Suprapubic skin (tissue), 4 donors: ENCODE results near the gene SDS. TPM values are rescaled to one million over a fixed set of nuclear protein-coding genes. Genes with fewer than 3 reads are reported as not detected.

Experiments used
- DNase-seq, 2 donors: peaks; one replicate each; pipeline ENCODE4 v3.0.0-alpha.2; 2019; ENCODE audit warnings: low spot score in 2 of 2
- H3K27ac ChIP-seq: fragments of 200-600 bp; sonication (generic); one replicate; pipeline ENCODE4 v1.5.1; 2019
- H3K27me3 ChIP-seq: fragments of 200-600 bp; sonication (generic); one replicate; pipeline ENCODE4 v1.5.1; 2019
- H3K36me3 ChIP-seq: fragments of 200-600 bp; sonication (generic); one replicate; pipeline ENCODE4 v1.5.1; 2019
- H3K4me1 ChIP-seq: fragments of 200-600 bp; sonication (generic); one replicate; pipeline ENCODE4 v1.5.1; 2019
- H3K4me3 ChIP-seq: fragments of 200-600 bp; sonication (generic); one replicate; pipeline ENCODE4 v1.5.1; 2019; ENCODE audit warnings: mild to moderate bottlenecking
- H3K9me3 ChIP-seq: fragments of 200-600 bp; sonication (generic); one replicate; pipeline ENCODE4 v1.5.1; 2019
- EP300 ChIP-seq: sonication (generic); formaldehyde crosslinking; IDR thresholded peaks from one replicate; pipeline ENCODE4 v1.6.1; 2017; ENCODE audit warnings: antibody characterized with exemption
- POLR2A ChIP-seq, 2 donors: fragments of 450-650 bp; IDR thresholded peaks; one replicate each; pipeline ENCODE4 v1.6.1; 2017; ENCODE audit warnings: antibody characterized with exemption in 2 of 2, mild to moderate bottlenecking in 2 of 2, moderate library complexity in 2 of 2
- POLR2AphosphoS5 ChIP-seq, 3 donors: sonication (generic); formaldehyde crosslinking; IDR thresholded peaks; one replicate each; pipeline ENCODE4 v1.6.1; 2017; ENCODE audit warnings: antibody characterized with exemption in 3 of 3
- WGBS: methylation state at CpG from one replicate; pipeline ENCODE4 v1.1.5; 2018; 5-methylcytosine and 5-hydroxymethylcytosine counted together
- total RNA-seq, 4 donors: library from RNA; depleted of rRNA; stranded (reverse); fragments of >200 nt; gene quantifications; one replicate each; pipeline ENCODE4 v1.1.0, GENCODE V29; 2016
- TF ChIP-seq, protein P1 (sequence below), 2 donors: fragments of 200-600 bp in 1 of 2; fragments of 450-650 bp in 1 of 2; sonication (generic) in 1 of 2; IDR thresholded peaks; one replicate each; pipeline ENCODE4 v1.5.1; 2016 to 2019; ENCODE audit warnings: antibody characterized with exemption in 2 of 2, mild to moderate bottlenecking in 1 of 2, moderate library complexity in 1 of 2

SDS gene
- total RNA-seq, 4 donors from 2014 or later, result 2.7 TPM; not detected in 3

GRCh38 chr12:113425960-113426453 lies 22.3 kb upstream of the SDS start:
- peaks cover 12% of the 10 kb centered on the region for H3K4me1 ChIP-seq
- 26% methylated on average over 11 of the region's 11 CpGs for WGBS
- no peaks in the 10 kb centered on the region for H3K9me3 ChIP-seq
- H3K27me3 ChIP-seq, result peaks cover 19% of the 10 kb centered on the region
- H3K4me3 ChIP-seq, result no peak overlapping the region
- TF ChIP-seq EP300 (no peak), POLR2A (IDR thresholded peaks at IDR 0.05) (no peak), POLR2AphosphoS5 (IDR thresholded peaks at IDR 0.05) (no peak)
- TF ChIP-seq, protein P1, sequence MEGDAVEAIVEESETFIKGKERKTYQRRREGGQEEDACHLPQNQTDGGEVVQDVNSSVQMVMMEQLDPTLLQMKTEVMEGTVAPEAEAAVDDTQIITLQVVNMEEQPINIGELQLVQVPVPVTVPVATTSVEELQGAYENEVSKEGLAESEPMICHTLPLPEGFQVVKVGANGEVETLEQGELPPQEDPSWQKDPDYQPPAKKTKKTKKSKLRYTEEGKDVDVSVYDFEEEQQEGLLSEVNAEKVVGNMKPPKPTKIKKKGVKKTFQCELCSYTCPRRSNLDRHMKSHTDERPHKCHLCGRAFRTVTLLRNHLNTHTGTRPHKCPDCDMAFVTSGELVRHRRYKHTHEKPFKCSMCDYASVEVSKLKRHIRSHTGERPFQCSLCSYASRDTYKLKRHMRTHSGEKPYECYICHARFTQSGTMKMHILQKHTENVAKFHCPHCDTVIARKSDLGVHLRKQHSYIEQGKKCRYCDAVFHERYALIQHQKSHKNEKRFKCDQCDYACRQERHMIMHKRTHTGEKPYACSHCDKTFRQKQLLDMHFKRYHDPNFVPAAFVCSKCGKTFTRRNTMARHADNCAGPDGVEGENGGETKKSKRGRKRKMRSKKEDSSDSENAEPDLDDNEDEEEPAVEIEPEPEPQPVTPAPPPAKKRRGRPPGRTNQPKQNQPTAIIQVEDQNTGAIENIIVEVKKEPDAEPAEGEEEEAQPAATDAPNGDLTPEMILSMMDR (IDR thresholded peaks at IDR 0.05), result no peak
- H3K27ac ChIP-seq, result no peak overlapping the region
- no peaks in the 10 kb centered on the region for H3K36me3 ChIP-seq
- DNase-seq, result no peak

GRCh38 chr12:113424915-113425823 lies 21.5 kb upstream of the SDS start:
- WGBS, result 44% methylated on average over 15 of the region's 20 CpGs

GRCh38 chr12:113424456-113424855 lies 20.8 kb upstream of the SDS start:
- Histone ChIP-seq H3K4me1 (peaks cover 12% of the 10 kb centered on the region), H3K27ac (no peak overlapping the region), H3K27me3 (peaks cover 19% of the 10 kb centered on the region), H3K9me3 (no peaks in the 10 kb centered on the region), H3K4me3 (no peak overlapping the region), H3K36me3 (no peaks in the 10 kb centered on the region)
- DNase-seq, result no peak
- TF ChIP-seq POLR2A (IDR thresholded peaks at IDR 0.05) (no peak), EP300 (no peak), POLR2AphosphoS5 (IDR thresholded peaks at IDR 0.05) (no peak)
- WGBS, result 80% methylated on average over 1 of the region's 1 CpG

More at GRCh38 chr12:113424915-113425823, 21.5 kb upstream of the SDS start:
- Histone ChIP-seq H3K4me1 (peaks cover 12% of the 10 kb centered on the region), H3K9me3 (no peaks in the 10 kb centered on the region), H3K36me3 (no peaks in the 10 kb centered on the region), H3K27ac (no peak overlapping the region), H3K27me3 (peaks cover 19% of the 10 kb centered on the region), H3K4me3 (no peak overlapping the region)
- no peak for DNase-seq
- TF ChIP-seq POLR2AphosphoS5 (IDR thresholded peaks at IDR 0.05), result no peak
- TF ChIP-seq, protein P1 (IDR thresholded peaks at IDR 0.05), result peak; percentile 37 to 83

DNA sequence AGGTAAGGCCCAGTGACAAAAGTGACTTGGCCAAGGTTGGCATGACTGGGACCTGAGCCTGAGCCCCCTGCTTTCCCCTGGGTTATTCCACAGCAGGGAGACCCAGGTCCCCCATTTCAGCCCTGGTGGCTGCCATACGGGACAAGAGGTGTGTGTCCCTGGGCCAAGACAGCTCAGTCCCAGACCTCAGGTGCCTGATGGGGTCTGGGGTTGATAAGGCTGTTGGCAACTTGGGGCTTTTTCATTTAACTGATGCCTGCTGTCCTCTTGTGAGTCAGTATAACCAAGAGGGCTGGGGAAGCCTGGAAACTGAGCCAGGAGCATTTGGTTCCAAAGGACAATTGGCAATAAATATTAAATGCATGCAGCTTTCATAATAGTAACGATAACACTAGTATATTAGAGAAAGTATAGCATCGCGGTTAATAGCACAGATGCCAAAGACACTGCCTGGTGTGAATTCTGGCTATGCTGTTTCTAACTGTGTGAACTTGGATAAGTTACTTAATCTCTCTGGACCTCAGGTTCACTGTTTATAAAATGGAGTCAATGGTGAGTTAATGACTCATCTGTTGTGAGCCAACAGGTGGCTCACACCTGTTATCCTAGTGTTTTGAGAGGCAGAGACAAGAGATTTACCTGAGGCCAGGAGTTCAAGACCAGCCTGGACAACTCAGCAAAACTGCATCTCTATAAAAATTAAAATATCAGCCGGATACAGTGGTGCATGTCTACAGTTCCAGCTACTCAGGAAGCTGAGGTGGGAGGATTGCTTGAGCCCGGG lies 19.4 kb upstream of the SDS start:
- H3K27ac ChIP-seq, result peak overlapping the region; percentile 41
- no peaks in the 10 kb centered on the region for H3K36me3 ChIP-seq
- peaks cover 16% of the 10 kb centered on the region for H3K27me3 ChIP-seq
- WGBS, result 86% methylated on average over 5 of the region's 6 CpGs
- TF ChIP-seq POLR2AphosphoS5 (IDR thresholded peaks at IDR 0.05) (no peak), EP300 (no peak), POLR2A (IDR thresholded peaks at IDR 0.05) (no peak)
- TF ChIP-seq, protein P1 (IDR thresholded peaks at IDR 0.05), result no peak
- H3K4me3 ChIP-seq, result peak overlapping the region; percentile 48
- peaks cover 12% of the 10 kb centered on the region for H3K4me1 ChIP-seq
- no peaks in the 10 kb centered on the region for H3K9me3 ChIP-seq
- no peak for DNase-seq

- peak within 1 kb of the TSS; percentile 48 for H3K4me3 ChIP-seq
- 20% methylated on average over 13 of the region's 13 CpGs for WGBS
- peak in 1 of 2 donors; percentile 75 for DNase-seq
- H3K4me1 ChIP-seq, result peaks cover 12% of the 10 kb centered on the region
- H3K36me3 ChIP-seq, result no peaks in the 10 kb centered on the region
- H3K9me3 ChIP-seq, result no peaks in the 10 kb centered on the region
- TF ChIP-seq EP300 (no peak), POLR2A (IDR thresholded peaks at IDR 0.05) (no peak), POLR2AphosphoS5 (IDR thresholded peaks at IDR 0.05) (no peak)
- TF ChIP-seq, protein P1 (IDR thresholded peaks at IDR 0.05), result no peak
- H3K27me3 ChIP-seq, result peaks cover 9% of the 10 kb centered on the region
- peak within 1 kb of the TSS; percentile 41 for H3K27ac ChIP-seq
These were observed 18.6 kb upstream of the SDS start, which contains the start of gene SDSL for GRCh38 chr12:113422030-113422885. Gene SDSL (plus strand): TSS chr12:113422380. CDS start chr12:113427983, 5,603 bp downstream.
